SW 1271 (cell line): ENCODE results near the gene HTR4.
A peak's percentile ranks its signal among the peaks of the same experiment; 100 is the strongest.
"Not testable (repeated sequence)": the region's sequence is repeated elsewhere in the genome, so short reads cannot be mapped to it uniquely, and the experiment has no call there.

Experiments used
- DNase-seq, 2 experiments: peaks; one replicate each; lab custom pipeline; 2025; lab: John Stamatoyannopoulos, UW

HTR4 gene

DNA sequence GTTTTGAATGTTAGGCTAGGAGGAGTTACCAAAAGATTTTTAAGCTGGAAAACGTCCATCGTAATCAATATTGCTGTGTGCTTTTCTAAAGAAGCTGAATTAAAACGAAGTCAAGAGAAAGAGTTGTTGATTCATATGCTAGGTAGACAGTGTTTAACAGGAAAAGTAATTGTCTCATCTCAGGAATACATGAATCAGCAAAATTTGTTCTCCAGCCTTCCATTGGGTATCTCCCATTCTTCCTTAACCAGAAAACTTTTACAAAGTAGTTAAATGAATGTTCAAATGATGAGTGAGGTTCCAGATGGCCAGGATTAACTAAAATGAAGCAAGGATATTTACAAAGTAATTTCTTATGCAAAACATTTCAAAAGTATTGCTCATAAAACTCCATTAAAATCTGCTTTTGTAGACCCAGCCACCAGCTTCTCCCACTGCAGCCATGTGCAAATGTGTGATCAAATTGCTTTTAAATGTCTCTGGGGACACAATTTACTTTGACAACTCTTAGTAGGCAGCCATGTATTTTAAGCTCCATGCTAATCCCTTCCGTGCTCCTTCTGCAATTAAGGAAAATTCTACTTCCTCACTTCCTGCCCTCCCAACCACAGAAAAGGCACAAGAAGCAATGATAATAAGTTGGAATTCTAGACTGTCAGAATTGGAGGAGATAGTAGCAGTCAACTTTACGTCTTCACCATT, 121.2 kb downstream of the HTR4 start:
- DNase-seq = no peak

DNA sequence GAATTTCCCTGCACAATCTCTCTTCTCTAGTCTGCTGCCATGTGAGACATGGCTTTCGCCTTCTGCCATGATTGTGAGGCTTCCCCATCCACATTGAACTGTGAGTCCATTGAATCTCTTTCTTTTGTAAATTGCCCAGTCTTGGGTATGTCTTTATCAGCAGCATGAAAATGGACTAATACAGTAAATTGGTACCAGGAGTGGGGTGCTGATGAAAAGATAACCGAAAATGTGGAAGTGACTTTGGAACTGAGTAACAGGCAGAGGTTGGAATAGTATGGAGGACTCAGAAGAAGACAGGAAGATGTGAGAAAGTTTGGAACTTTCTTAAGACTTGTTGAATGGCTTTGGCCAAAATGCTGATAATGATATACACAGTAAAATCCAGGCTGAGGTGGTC, 124.9 kb downstream of the HTR4 start:
- DNase-seq = not testable (repeated sequence)

DNA sequence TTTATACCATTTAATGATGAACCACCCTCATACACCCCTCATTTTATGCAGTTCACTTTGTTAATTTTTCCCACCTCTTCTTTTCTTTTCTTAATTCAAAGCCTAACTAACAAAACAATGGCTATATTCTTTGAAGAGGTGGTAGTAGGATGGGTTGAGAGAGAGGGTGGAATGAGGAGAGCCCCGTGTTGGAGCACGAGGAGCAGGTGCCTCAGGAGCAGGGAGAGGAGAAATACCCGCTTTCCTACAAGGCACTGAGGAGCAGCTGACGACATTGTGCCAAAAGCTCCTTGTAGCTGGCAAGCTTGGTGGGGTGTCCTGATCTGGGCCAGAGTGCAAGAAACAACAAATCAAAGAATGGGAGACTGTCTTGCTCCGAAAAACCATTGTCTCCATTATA, 129.6 kb downstream of the HTR4 start:
- DNase-seq = no peak

DNA sequence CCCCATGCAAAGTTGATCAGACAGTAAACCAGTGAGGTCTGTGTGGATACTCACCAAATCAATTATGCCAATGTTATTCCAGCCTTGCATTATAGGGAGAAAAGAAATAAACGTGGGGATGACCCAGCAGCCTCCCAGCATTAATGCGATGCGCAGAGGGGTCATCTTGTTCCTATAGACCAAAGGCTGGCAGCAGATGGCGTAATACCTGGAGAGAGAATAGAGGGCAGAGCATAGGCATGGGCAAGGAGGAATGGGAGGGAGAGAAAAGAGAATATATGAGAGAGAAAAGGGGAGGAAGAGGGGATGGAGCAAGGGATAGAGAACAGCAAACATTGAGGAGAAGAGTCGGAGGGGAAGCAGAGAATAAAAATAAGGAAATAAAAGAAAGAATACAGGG, 131.2 kb downstream of the HTR4 start:
- DNase-seq = no peak

DNA sequence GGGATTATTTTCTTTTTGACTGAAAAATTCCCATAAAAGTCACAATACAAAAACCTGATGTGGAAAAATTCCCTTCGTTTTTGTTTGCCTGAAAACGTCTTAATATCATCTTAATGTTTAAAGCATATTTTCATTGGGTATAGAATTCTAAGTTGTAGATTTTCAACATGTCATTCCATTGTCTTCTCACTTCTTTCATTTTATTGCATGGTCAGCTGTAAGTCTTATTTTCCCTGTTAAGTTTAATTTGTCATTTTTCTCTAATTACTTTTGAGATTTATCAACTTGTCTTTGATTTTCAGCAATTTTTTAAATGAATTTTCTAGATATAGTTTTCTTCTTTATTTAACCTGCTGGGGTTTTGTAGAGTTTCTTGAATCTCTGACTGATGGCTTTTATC, 138.9 kb downstream of the HTR4 start:
- DNase-seq = no peak

DNA sequence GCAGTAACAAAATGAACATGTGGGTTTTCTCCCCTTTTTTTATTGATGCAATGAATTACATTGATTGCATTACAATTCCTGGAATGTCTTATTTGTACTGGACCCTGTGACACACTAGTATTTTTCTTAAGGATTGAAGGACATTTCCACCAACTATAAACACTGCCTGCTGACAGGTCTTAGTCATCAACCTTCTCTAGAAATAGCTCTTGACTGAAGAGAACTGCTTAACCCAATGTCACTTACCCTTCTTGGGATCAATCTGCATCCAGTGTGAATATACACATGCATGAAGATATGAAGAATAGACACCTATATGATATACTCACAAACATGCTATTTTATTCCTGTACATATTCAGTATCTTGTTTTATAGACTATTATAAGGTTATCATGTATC, 140.0 kb downstream of the HTR4 start:
- no peak for DNase-seq

DNA sequence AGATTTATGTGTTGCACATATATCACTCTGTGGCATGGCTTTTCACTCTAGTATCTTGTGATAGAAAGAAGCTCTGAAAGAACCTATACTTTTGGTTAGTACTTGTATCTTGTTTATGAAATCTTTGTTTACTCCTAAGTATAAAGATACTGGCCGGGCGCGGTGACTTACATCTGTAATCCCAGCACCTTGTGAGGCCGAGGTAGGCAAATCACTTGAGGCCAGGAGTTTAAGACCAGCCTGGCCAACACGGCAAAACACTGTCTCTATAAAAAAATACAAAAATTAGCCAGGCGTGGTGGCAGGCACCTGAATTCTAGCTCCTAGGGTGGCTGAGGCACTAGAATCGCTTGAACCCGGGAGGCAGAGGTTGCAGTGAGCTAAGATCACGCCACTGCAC, 141.8 kb downstream of the HTR4 start:
- no peak for DNase-seq

DNA sequence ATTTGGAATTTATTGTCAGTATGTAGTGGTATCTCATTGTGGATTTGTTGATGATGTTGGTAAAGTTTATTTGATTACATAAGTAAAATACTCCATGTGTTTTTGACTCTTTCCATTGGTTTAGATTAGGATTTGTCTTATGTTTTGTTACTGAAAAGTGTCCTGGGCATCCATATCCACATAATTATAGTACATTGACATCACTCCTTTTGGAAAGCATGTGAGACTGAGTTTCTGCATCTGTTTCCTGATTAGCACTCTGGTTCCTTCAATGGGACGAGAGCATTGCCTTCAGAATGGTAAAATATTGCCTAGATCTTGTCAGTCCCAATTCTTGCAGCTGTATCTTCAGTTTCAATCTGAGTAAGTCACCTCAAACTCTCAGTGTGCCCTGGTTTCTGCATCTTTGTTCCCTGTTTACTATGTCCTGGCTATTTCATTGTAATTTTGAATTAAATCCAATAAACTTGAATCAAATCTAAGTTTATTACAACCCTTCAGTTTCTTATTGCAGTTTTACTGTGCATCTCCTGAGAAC, 142.4 kb downstream of the HTR4 start:
- no peak for DNase-seq

DNA sequence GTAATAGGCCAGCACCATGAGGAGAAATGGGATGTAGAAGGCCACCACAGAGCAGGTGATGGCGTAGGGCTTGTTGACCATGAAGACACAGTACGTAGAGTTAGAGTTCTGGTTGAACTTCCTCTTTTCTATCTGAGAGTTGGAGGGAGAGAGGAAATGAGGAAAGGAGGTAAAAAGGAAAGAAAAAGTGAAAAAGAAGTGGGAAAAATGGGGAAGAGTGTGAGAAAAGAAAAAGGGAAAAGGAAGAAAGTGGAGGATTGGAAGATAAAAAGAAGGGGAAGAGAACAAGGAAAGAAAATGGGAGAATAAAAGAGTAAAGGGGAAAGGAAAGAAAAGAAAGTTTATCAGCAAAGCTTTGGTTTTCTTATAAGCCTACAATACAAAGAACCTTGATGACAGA, 144.4 kb downstream of the HTR4 start:
- DNase-seq = no peak

DNA sequence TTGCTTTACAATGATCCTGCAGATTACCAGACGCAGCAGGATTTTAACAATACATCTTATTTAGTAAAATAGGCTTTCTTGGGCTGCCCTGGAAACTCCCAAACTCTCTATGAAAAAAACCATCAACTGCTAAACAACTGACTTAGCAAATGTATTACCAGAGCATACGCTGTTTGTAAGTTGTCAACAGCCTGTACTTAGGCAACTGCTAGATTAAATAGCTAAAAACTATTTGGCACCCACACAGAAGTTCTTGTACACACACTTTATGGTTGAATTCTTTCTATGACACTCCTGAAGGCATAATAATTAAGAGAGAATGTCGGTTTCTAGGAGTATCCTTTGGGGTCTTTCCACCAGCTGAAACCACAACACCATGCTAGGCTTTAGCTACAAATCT, 146.7 kb downstream of the HTR4 start:
- no peak for DNase-seq

DNA sequence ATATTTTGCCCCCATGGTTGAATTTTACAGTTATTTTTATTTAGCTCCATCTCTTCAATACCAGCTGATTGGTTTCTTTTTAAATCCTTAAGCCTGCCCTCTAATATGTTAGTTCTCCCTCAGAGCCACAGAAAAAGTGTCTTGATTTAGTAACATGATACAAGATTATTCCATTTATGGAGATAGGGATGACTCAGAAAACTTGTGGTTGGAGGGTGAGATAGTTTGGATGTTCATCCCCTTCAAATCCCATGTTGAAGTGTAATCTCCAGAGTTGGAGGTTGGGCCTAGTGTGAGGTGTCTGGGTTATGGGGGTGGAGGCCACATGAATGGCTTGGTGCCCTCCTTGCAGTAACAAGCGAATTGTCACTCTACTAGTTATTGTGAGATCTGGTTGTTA, 154.9 kb downstream of the HTR4 start:
- no peak for DNase-seq

DNA sequence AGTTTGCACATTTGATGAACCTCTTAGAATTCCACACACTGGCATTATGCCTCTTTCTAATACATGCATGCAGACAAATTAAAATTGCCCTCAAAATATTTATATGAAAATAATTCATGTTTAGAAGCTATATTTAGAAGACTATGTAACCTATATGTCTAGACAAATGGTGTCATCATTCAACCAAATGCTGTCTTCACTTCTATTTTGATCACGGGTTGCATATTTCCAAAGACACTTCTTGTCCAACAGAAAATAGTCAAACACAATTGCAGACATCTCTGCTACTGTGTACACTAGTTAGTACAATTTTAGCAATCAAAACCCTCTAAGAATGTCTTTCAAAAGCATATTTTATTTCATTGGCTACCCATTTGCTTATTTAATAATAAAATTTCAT, 156.6 kb downstream of the HTR4 start:
- no peak for DNase-seq

DNA sequence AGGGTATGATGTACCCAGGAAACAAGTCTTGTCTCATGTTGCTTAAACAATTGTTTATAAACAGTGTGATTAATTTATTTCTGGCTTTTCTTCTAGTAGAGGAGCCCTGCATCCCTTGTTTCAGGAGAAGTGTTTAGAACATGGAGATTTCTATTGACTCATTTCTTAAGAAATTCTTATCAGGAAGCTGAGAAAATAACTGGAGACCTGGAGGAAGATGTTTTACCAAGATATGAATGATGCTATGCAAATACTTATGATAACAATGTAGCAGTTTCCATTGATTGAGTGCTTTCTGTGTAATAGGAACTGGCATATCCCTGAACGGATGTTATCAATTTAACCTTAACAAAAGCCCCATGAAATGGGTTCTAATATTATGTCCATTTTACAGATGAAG, 162.0 kb downstream of the HTR4 start:
- DNase-seq = no peak

DNA sequence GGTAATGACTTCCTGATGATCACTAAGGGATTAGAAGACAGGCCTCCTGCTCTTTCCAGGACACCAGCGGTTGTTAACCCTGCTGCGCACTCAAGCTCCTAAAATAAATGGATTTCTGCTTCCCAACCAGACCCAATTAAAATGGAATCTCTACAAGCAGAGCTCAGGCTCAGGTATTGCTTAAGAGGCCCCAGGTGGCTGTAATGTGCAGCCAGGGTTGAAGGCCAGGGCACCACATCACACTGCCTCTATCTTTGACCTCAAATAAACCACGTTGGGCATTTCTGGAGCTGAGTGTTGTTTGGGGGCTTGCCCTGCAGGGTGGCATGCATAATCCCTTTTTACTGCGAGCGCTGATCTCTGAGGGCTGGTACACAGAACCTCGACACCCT, 162.5 kb downstream of the HTR4 start:
- DNase-seq = no peak

DNA sequence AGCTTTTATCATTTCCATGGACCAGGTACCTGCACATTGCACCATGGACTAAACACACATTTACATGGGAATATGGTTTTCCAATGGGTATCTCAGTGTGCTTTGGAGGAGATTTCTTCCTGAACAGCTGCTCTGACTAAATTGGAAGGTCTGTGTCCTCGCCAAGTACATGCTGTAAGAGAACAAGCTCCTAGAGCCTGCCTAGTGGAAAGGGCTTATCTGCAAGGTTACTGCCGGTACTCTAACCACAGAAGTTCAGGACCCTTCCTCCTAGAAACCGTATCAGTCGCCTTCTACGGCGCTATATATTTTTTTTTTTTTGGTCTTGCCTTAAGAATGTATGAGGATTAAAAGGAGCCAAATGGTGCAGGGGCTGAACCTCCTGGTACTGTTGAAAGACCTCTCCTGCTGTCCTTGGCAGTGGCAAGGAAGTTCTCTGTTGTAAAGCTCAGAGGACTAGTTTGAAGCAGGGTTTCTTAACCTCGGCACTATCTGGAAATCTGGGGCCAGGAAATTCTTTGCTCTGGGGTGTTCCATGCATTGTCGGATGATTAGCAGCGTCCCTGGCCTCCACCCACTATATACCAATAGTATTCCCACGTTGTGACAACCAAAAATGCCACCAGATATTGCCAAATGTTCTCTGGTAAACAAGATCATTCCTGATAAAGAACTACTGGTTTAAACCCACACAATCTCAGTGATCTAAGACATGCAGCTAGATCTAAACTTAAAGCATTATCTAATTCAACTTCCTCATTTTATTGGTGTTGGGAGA, 163.1 kb downstream of the HTR4 start:
- DNase-seq = no peak

DNA sequence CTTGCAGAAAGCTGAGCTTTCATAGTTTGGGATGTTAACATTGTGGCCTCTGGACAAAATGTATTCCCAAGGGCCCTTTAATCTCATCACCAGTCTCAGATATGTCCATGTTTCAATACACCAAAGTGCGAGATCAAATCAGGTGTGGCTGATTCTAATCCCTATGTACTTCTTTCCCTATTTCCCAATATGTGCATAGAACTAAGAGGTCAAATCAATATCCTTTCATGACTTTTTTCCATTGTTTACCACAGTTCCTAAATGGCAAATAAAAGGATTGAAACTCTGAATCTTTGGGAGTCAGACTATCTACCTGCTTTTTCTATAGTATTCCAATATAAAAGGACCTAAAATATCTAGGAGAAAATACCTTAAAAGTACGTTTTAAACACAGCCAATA, 165.6 kb downstream of the HTR4 start:
- no peak for DNase-seq

DNA sequence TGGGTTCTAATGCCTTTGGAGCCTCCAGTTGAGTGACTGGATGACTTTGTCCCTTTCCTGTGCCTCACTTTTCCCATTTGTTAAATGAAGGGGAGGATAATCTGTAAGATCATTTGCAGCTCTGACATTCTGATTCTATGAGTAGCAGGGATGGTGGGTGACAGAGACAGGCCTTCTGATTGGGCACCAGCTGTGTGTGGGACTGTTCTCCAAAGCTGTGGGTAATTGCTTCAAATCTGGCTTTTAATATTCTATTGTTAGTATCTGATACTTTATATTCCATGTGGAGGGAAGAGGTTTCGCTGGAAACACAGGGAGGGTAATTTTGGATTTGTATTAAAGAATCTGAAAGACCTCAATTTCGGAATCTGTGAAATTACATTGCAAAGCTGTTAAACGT, 167.9 kb downstream of the HTR4 start:
- DNase-seq = no peak

DNA sequence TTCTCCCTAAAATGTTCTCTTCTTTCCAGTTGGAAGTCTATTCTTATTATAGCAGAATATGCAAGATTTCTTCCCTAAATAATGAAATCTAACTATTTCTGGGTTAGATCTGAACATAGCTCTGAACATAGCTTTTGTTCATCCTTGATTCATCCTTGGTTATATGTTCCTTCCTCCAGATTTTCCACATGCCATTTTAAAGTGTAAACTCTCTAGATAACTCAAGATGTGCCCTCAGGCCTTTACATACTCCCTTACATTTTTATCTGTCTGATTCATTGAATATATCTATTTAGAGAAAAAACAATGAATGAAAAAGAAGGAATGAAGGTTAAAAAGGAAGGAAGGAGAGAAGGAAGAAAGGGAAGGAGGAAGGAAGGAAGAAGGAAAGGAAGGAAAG, 169.7 kb downstream of the HTR4 start:
- DNase-seq = no peak

DNA sequence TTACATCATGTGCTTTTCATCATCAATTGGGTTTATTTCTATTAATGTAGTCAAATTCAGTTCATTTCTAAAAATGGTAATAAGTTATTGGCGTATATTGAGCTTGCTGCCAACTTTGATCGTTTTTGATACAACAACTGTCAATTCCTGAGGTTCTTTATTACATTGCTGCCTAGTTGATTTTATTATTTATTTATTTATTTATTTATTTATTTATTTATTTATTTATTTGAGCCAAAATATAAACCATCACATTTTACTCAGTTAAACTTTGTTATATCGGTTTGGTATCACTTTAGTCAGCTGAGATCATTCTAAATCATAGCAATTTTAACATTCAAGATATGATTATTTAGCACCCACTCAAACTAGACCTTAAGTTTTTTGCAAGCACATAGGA, 170.6 kb downstream of the HTR4 start:
- DNase-seq = no peak

DNA sequence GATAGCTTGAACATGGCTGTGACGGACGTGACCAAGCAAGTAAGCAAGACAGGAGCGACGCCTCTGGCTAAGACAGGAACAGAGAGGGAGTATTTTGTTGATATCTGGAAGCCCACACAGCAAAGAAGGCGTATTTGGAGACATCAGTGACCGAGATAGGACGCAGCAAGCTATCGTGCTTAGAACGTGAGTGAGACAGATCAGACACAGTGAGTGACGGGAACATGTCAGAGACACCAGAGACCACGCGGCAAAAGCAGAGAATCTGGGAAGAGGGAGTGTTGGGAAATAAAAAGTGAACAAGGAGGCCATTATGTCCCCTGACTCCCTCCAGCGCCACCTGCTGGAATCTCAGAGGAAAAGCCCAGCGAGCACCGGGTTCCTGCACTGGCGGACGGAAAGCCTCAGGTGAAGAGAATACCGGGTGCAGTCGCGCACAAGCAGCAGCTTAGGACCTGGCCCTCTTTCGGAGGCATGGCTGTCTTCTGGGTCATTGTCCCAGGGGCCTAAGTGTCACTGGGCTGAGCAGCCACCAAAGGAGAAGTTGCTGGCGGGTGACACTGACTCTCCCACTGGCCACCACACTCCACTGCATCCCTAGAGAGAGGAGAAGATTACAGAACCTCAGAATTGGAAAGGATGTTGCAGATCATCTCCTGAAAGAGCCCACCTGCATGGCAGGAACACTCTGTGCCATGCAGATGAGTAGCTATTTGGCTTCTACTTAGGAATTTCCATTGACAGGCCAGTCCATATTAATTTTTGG, 171.4 kb downstream of the HTR4 start:
- peak in 1 of 2 experiments; percentile 26 for DNase-seq

DNA sequence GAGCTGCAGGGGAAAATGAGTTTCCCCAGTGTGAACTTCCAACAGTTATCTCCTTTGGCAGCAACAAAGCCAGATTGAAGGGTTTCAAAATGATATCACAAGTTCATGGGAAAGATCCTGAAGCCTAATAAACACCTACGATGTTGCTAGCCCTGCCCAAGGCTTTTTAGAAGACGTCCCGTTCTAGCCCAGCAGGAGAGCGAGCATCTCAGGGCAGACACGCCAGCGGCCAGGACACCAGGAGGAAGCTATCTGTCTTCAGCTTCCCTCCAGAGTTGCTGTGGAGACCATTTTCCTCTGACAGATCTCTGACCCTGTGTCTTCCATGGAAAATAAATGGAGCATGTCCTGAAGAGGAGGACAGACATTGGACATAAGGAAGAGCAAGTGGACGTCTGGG, 172.1 kb downstream of the HTR4 start:
- DNase-seq = no peak

DNA sequence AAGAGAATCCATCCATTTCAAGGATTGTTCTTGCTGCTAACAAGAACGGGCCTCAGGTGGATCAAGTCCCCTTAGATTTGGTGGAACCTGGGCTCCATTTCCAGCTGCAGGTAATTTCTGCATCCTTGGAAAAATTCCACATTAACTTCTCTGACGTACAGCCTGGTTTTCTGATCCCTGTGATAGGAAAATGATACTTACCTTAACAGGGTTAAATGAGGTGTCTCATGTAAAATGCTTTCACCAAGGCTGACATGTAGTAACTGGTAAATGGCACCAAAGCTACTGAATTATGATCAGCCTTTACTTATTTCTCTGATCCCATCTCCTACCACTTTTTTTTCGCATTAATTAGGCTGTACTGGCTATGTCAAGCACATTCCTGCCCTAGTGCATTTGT, 176.9 kb downstream of the HTR4 start:
- no peak for DNase-seq

DNA sequence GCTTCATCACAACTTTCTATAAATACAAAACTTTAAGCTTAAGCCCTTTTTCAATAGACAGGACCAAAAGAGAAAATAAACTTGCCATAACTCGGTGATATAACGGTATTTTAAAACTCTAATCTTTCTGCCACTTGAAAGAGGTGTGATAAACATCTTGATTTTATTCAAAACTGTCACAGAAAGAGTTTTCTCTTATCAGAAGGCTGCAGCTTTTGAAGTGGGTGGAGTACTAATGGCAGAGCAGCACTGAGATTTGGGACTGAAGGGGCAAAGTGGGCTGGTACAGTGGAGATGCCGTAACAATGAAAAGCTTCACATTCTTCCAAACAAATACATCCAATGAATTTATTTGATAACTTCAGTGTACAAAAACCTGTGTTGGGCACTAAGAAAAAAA, 178.0 kb downstream of the HTR4 start:
- no peak for DNase-seq
